ENCODE results near the gene LCN6. TPM values are rescaled to one million over a fixed set of nuclear protein-coding genes. Genes with fewer than 3 reads are reported as not detected.

Gene LCN6
- total and polyA plus RNA-seq, 11 donors = 0.81 to 101 (median 18.4) TPM

DNA sequence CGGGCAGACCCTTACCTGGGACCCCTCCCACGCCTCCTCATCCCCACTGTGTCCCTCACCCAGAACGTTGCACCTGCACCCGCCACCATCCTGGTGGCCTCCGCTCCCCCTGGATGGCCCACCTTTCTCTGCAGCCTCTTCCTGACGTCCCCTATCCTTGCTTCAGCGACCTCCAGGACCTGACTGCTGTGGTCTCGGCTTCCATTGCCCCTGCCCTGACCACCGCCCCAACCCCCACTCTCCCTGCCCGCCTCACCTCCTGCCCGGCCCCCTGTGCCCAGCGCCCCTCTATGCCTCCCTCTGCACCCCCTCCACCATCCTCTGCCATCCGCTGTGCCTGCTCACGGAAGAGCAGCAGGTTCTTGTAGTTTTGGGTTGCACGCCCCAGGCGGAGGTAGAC, 7.8 kb downstream of the LCN6 start:
- Histone ChIP-seq H3K9me3 (no peaks in the 10 kb centered on the region), H3K27me3 (peaks cover 0 to 19% (median 0%) of the 10 kb centered on the region in 9 donors), H3K27ac (peak overlapping the region in 1 of 12 donors; percentile 62), H3K36me3 (no peaks in the 10 kb centered on the region), H3K4me1 (peaks cover 0 to 36% (median 15%) of the 10 kb centered on the region in 12 donors), H3K4me3 (no peak overlapping the region)
- intact Hi-C loops (cut with DNase I) = no loop called here
- DNase-seq (no peak), ATAC-seq (no peak)
- no peak for TF ChIP-seq POLR2A (IDR thresholded peaks at IDR 0.05)
- TF ChIP-seq, protein P1, sequence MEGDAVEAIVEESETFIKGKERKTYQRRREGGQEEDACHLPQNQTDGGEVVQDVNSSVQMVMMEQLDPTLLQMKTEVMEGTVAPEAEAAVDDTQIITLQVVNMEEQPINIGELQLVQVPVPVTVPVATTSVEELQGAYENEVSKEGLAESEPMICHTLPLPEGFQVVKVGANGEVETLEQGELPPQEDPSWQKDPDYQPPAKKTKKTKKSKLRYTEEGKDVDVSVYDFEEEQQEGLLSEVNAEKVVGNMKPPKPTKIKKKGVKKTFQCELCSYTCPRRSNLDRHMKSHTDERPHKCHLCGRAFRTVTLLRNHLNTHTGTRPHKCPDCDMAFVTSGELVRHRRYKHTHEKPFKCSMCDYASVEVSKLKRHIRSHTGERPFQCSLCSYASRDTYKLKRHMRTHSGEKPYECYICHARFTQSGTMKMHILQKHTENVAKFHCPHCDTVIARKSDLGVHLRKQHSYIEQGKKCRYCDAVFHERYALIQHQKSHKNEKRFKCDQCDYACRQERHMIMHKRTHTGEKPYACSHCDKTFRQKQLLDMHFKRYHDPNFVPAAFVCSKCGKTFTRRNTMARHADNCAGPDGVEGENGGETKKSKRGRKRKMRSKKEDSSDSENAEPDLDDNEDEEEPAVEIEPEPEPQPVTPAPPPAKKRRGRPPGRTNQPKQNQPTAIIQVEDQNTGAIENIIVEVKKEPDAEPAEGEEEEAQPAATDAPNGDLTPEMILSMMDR (IDR thresholded peaks at IDR 0.05) = no peak
- WGBS, 4 donors = 89 to 93% (median 92%) methylated on average over 16 of the region's 16 CpGs

DNA sequence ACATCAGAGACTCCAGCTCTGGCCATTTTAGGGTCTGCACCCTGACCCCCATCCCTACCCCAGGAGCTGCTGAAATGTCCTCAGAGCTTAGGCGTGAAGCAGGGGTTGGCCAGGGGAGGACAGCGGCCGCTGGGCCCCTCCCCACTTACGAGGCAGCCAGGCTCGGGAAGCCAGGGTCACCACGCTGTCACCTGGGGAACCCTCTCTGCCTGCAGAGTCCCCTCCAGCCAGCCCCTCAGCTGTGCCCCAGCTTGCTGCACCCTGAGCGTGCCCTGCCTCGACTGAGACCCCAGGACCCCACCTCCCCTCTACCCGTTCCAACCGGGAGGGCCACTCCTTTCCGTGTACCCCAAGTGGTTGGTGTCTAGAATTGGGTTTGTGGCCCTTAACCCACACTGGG, 8.3 kb downstream of the LCN6 start:
- H3K27me3 ChIP-seq = peaks cover 0 to 19% (median 0%) of the 10 kb centered on the region in 9 donors
- WGBS, 4 donors = 90 to 94% (median 92%) methylated on average over 11 of the region's 11 CpGs
- H3K4me1 ChIP-seq = peaks cover 0 to 36% (median 15%) of the 10 kb centered on the region in 12 donors
- intact Hi-C loops (cut with DNase I) = no loop called here
- H3K4me3 ChIP-seq = no peak overlapping the region
- no peaks in the 10 kb centered on the region for H3K9me3 ChIP-seq
- H3K27ac ChIP-seq = no peak overlapping the region
- TF ChIP-seq POLR2A (IDR thresholded peaks at IDR 0.05) = no peak
- TF ChIP-seq, protein P1 (IDR thresholded peaks at IDR 0.05) = no peak
- ATAC-seq = no peak
- DNase-seq = no peak
- no peaks in the 10 kb centered on the region for H3K36me3 ChIP-seq

DNA sequence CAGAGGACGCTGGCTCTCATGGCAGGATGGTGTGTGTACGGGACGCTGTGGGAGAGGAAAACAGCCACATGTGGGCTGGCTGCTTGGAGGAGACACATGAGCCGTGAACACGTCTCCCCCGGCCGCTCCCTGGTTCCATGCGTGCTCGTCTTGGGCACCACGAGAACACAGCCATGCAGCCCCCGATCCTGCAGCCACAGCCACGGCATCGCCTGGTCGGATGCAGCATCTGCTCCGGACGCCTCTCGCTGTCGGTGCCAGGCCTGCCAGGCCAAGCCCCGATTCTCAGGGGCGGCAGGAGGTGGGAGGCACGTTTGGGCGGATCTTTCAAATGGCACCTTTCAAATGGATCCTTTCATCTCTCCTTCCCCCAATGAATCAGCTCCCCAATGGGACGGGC, 8.8 kb downstream of the LCN6 start:
- Histone ChIP-seq H3K4me3 (no peak overlapping the region), H3K27ac (no peak overlapping the region), H3K27me3 (peaks cover 0 to 19% (median 0%) of the 10 kb centered on the region in 9 donors), H3K36me3 (no peaks in the 10 kb centered on the region), H3K4me1 (peaks cover 0 to 36% (median 15%) of the 10 kb centered on the region in 12 donors), H3K9me3 (no peaks in the 10 kb centered on the region)
- ATAC-seq = no peak
- intact Hi-C loops (cut with DNase I) = no loop called here
- 88 to 91% (median 89%) methylated on average over 18 to 23 of the region's 23 CpGs for WGBS, 4 donors
- no peak for DNase-seq
- no peak for TF ChIP-seq POLR2A (IDR thresholded peaks at IDR 0.05)
- TF ChIP-seq, protein P1 (IDR thresholded peaks at IDR 0.05) = no peak

DNA sequence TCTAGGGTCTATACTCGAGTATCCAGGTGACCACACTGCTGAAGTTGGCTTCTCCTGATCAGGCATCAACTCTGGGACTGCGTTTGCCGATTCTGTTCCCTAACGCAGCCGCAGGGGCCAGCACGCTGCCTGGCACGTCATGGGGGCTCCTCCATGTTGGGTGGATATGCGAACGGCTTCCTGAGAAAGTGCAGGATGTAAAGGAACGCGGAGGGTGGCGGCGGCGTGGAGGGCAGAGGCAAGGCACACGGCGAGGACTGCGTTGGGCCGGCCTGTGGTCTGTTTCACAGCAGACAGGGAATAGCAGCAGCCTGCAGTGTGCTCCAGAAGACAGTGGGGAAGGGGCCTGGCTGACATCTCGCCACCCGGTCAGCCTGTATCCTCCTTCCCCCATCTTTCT, 9.4 kb downstream of the LCN6 start:
- Histone ChIP-seq H3K4me3 (no peak overlapping the region), H3K9me3 (no peaks in the 10 kb centered on the region), H3K27me3 (peaks cover 0 to 19% (median 0%) of the 10 kb centered on the region in 9 donors), H3K36me3 (no peaks in the 10 kb centered on the region), H3K27ac (no peak overlapping the region), H3K4me1 (peaks cover 0 to 35% (median 15%) of the 10 kb centered on the region in 12 donors)
- 92 to 94% (median 93%) methylated on average over 20 of the region's 20 CpGs for WGBS, 4 donors
- intact Hi-C loops (cut with DNase I) = no loop called here
- DNase-seq (no peak), ATAC-seq (no peak)
- TF ChIP-seq, protein P1 (IDR thresholded peaks at IDR 0.05) = no peak
- TF ChIP-seq POLR2A (IDR thresholded peaks at IDR 0.05) = no peak
